ENCODE data around the gene RASA4B.

RASA4B gene

DNA sequence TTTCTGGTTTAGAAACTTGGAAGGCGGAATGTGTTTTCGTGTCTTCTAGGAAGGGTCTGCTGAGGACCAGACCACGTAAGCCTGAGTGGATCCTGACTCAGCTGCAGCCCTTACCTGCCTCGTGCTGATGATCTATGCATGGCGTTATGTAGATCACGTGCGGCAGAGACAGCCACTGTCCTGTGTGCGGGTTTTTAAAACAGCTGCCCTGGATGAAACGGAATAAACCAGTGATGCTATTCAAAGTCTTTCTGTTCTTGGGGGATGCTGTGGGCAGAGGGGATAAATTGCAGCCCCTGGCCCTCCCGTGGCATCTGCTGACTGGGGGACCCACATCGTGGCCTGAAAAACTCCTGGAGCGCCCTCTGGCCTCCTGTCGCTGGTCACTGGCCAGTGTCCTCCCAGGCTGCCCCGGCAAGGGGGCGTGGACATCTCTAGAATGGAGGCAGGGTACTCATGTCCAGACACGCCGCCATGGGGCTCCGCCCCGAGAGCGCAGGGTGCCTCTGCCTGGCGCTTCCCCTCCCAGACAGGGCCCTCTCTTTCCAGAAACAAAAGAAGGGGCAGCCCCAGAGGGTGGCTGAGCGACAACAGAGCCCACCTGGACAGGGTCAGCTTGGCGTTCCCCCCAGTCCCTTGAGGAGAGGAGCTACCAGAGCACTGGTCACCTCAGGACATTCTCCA, 66.1 kb downstream of the RASA4B start:
- no peak for DNase-seq

DNA sequence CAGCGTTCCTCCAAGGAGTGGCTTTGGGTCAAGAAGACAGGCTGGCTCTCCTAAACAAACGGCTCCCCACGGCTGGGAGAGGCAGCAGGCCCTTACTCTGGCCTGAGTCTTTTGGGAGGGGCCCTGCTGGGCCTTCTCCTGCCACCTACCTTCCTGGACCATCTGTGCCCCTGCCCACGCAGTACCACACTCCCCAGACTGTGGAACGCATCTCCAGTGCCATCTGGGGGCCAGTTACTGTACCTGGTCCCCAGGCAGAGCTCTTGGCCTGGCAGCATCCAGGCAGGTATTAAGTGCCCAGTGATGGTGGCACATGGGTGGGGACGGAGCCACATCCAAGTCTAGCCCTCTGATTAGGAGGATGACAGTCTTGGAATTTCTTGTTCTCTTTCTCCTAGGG, 67.3 kb downstream of the RASA4B start:
- DNase-seq = peak; percentile 29 to 59 (median 49)

DNA sequence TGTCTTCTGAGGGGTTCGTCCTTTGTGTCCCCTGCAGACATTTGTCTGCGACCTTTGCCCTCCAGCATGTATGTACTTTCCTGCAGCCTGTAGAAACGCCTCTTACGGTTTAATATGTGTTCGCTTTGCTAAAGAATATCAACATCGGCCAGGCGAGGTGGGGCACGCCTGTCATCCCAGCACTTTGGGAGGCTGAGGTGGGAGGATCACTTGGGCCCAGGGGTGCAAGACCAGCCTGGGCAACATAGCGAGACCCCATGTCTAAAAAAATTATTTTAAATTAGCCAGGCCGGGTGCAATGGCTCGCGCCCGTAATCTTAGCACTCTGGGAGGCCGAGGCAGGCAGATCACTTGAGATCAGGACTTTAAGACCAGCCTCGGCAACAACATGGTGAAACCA, 68.4 kb downstream of the RASA4B start:
- no peak for DNase-seq

DNA sequence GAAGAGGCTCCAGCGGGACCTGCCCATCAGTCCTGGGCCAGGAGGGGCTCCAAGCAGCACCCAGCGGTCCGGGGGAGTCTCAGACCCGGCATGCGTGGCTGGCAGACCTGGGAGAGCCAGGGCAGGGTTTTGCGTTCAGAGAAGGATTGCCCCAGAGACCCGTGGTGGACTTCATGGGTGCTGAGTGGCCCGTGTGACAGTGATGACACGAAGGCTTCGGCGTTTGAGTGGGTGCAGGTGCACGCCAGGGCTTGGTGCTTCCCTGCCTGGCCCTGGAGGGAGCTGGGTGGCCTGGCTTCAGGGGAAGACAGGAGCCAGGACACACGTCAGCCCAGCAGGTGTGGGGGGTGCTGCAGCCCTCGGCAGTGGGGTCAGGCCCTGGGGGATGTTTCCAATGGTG, 70.3 kb downstream of the RASA4B start:
- no peak for DNase-seq

GRCh38 chr7:102446387-102447156, 71.0 kb downstream of the RASA4B start:
- no peak for DNase-seq

DNA sequence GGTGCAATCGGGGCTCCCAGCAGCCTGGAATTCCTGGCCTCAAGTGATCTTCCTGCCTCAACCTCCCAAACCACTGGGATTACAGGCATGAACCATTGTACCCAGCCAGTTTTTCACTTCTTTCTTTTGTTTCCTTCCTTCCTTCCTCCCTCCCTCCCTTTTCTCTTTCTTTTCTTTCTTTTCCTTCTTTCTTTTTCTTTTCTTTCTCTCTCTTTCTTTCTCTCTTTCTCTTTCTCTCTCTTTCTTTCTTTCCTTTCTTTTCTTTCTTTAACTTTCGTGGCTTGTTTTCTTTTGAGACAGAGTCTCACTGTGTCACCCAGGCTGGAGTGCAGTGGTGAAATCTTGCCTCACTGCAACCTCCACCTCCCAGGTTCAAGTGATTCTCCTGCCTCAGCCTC, 71.9 kb downstream of the RASA4B start:
- DNase-seq = no peak

DNA sequence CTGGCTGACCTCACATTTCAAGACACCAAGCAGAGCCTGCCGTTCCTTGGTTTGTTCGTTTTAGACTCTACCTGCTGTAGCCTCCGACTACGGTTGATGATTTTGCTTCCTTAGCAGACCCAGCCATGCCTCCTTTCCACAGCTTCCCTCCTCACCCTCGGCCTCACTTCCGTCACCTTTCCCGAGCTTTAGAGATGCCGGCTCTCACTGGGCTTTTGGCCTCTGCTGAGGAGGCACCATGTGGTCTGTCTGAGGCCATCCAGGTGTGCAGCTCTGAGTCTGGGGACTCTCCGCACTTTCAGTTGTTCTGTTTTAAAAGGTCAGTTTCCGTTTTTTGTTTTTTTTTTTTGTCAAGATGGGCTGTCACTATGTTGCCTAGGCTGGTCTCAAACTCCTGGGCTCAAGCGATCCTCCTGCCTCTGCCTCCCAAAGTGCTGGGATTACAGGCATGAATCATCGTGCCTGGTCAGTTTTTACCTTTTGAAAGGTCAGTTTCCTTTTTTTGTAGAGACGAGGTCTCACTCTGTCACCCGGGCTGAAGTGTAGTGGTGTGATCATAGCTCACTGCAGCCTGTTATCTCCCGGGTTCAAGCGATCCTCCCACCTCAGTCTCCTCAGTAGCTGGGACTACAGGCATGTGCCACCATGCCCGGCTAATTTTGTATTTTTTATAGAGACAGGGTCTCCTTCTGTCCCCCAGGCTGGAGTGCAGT, 72.5 kb downstream of the RASA4B start:
- DNase-seq = no peak

- no peak for DNase-seq
These were observed 77.4 kb downstream of the RASA4B start for GRCh38 chr7:102439963-102440795.

GRCh38 chr7:102436118-102436517, 81.5 kb downstream of the RASA4B start:
- no peak for DNase-seq

GRCh38 chr7:102434039-102434486, 83.5 kb downstream of the RASA4B start:
- DNase-seq = peak in 3 of 6 experiments; percentile 10 to 34 (median 20)

DNA sequence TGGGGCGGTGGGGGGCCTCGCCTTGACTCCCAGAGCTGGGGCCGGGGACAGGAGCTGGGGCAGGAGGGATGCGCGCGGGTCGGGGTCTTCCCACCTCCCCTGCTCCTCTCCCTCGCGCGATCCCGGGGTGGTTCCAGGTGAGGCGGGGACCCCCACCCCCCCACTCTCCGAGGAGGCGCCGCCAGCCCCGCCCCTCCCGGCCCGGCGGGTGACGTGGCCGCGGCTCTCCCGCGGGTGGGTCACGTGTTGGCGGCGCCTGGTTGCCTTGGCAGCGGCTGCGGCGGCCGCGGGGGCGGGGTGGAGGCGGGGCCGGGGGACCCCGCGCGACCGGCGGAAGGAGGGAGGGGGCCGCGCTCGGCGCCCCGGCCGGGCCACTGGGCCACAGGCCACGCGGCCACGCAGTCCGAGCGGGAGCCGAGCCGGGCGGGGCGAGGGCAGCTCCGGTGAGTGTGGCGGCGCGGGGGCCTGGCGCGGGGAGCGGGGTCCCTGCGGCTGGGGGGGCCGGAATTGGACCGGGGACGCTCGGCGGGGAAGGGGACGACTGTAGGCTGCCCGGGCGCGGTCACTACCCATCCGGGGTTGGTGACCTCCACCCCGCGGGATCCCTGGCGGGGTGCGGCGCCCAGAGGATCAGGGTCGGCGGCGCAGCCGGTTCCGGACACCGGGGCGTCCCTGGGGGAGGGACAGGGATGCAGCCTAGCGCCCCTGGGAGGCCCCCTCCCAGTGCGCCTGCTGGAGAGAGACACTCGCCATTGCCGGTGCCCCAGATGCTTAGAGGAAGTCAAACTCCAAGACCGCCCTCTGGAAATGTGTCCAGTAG, 84.1 kb downstream of the RASA4B start, which contains the start of gene ORAI2:
Gene ORAI2, plus strand, starts transcription at position 357 of the 820 bp plus-strand sequence. CDS start 5,382 bp downstream, outside the sequence.
- peak; percentile 55 to 82 (median 80) for DNase-seq
